DMS53 (cell line): ENCODE results near the gene MCHR1.
"Not testable (repeated sequence)": the region's sequence is repeated elsewhere in the genome, so short reads cannot be mapped to it uniquely, and the experiment has no call there.

Experiments used
- DNase-seq: peaks from one replicate; lab custom pipeline; 2025; lab: John Stamatoyannopoulos, UW

MCHR1 gene

GRCh38 chr22:40691532-40691931 is 12.2 kb downstream of the MCHR1 start:
- DNase-seq: no peak

GRCh38 chr22:40694411-40694810 is 15.1 kb downstream of the MCHR1 start:
- DNase-seq: no peak

- no peak for DNase-seq
Observed at GRCh38 chr22:40701274-40701673, 22.0 kb downstream of the MCHR1 start.

GRCh38 chr22:40703174-40703573 is 23.9 kb downstream of the MCHR1 start:
- no peak for DNase-seq

GRCh38 chr22:40703736-40704135 is 24.5 kb downstream of the MCHR1 start:
- no peak for DNase-seq

- no peak for DNase-seq
Observed at GRCh38 chr22:40705918-40706682, 26.8 kb downstream of the MCHR1 start.

GRCh38 chr22:40707154-40707553 is 27.9 kb downstream of the MCHR1 start:
- DNase-seq: no peak

- no peak for DNase-seq
Observed at GRCh38 chr22:40708177-40708576, 28.9 kb downstream of the MCHR1 start.

GRCh38 chr22:40709752-40710413 is 30.6 kb downstream of the MCHR1 start:
- DNase-seq: peak; percentile 35

- no peak for DNase-seq
Observed at GRCh38 chr22:40712311-40712710, 33.0 kb downstream of the MCHR1 start.

GRCh38 chr22:40714499-40715337 is 35.4 kb downstream of the MCHR1 start:
- peak; percentile 64 for DNase-seq

- no peak for DNase-seq
Observed at GRCh38 chr22:40716116-40716515, 36.8 kb downstream of the MCHR1 start.

GRCh38 chr22:40717657-40718056 is 38.4 kb downstream of the MCHR1 start:
- DNase-seq: not testable (repeated sequence)

- no peak for DNase-seq
Observed at GRCh38 chr22:40718250-40719204, 39.2 kb downstream of the MCHR1 start.

GRCh38 chr22:40719599-40719998 is 40.3 kb downstream of the MCHR1 start:
- DNase-seq: no peak

- DNase-seq: not testable (repeated sequence)
Observed at GRCh38 chr22:40720156-40720537, 40.9 kb downstream of the MCHR1 start.

- DNase-seq: no peak
Observed at GRCh38 chr22:40720538-40721256, 41.4 kb downstream of the MCHR1 start.

- peak; percentile 36 for DNase-seq
Observed at GRCh38 chr22:40721266-40721665, 42.0 kb downstream of the MCHR1 start.

GRCh38 chr22:40723396-40723933 is 44.2 kb downstream of the MCHR1 start:
- no peak for DNase-seq

- DNase-seq: peak; percentile 44
Observed at GRCh38 chr22:40726514-40726913, 47.2 kb downstream of the MCHR1 start.
